KOPT-K1 (cell line): ENCODE results near the gene SCD5.

Experiments used
- H3K27ac ChIP-seq: fragments of 200-600 bp; sonication (generic); 2 replicates; pipeline ENCODE4 v1.5.1; 2016; ENCODE audit warnings: antibody characterized with exemption, mild to moderate bottlenecking, low read depth, low read length; ENCODE audit not compliant: poor library complexity, severe bottlenecking
- H3K36me3 ChIP-seq: fragments of 200-600 bp; sonication (generic); 2 replicates; pipeline ENCODE4 v1.5.1; 2017; ENCODE audit warnings: antibody characterized with exemption, mild to moderate bottlenecking, low read length, moderate library complexity; ENCODE audit not compliant: insufficient read depth
- H3K9me3 ChIP-seq: fragments of 200-600 bp; sonication (generic); 2 replicates; pipeline ENCODE4 v1.5.1; 2017; ENCODE audit warnings: antibody characterized with exemption, low read length, mild to moderate bottlenecking; ENCODE audit not compliant: insufficient read depth, poor library complexity, severe bottlenecking

Gene SCD5

GRCh38 chr4:82583897-82584587 lies 214.6 kb downstream of the SCD5 start:
- Histone ChIP-seq H3K36me3 (no peaks in the 10 kb centered on the region), H3K27ac (no peak overlapping the region), H3K9me3 (no peaks in the 10 kb centered on the region)

GRCh38 chr4:82579932-82580331 lies 218.7 kb downstream of the SCD5 start:
- no peak overlapping the region for H3K27ac ChIP-seq
- no peaks in the 10 kb centered on the region for H3K36me3 ChIP-seq
- H3K9me3 ChIP-seq, result no peaks in the 10 kb centered on the region
